Mucosa of rectum (tissue), 2 donors: ENCODE data around the gene MCCD1.

Experiments
- H3K27ac ChIP-seq, 2 donors: one replicate each; pipeline ENCODE4 v1.7.0; 2013; ENCODE audit warnings: inconsistent platforms in 2 of 2, low read depth in 2 of 2, low read length in 2 of 2
- H3K27me3 ChIP-seq, 2 donors: one replicate each; pipeline ENCODE4 v1.7.0; 2013; ENCODE audit warnings: low read length in 2 of 2; ENCODE audit not compliant: control insufficient read depth in 2 of 2, insufficient read depth in 2 of 2
- H3K36me3 ChIP-seq, 2 donors: one replicate each; pipeline ENCODE4 v1.7.0; 2013; ENCODE audit warnings: low read length in 2 of 2; ENCODE audit not compliant: control insufficient read depth in 2 of 2, insufficient read depth in 2 of 2
- H3K4me1 ChIP-seq, 2 donors: one replicate each; pipeline ENCODE4 v1.7.0; 2013; ENCODE audit warnings: low read length in 2 of 2, mild to moderate bottlenecking in 1 of 2; ENCODE audit not compliant: control insufficient read depth in 2 of 2, insufficient read depth in 2 of 2
- H3K4me3 ChIP-seq, 2 donors: one replicate each; pipeline ENCODE4 v1.7.0; 2013; ENCODE audit warnings: low read length in 2 of 2
- H3K9ac ChIP-seq, 2 donors: one replicate each; pipeline ENCODE4 v1.7.0; 2013; ENCODE audit warnings: low read length in 2 of 2, low read depth in 1 of 2, mild to moderate bottlenecking in 1 of 2
- H3K9me3 ChIP-seq, 2 donors: one replicate each; pipeline ENCODE4 v1.7.0; 2013; ENCODE audit warnings: low read length in 2 of 2; ENCODE audit not compliant: control insufficient read depth in 2 of 2
- donor health status: healthy.
- donor health status: Normal muscosa, but diverticular disease.

MCCD1 gene

GRCh38 chr6:31556307-31556706, 27.5 kb downstream of the MCCD1 start:
- Histone ChIP-seq H3K27me3 (no peaks in the 10 kb centered on the region), H3K4me1 (peaks cover 7 to 13% of the 10 kb centered on the region in 2 donors), H3K4me3 (no peak overlapping the region), H3K36me3 (peaks cover 12 to 21% of the 10 kb centered on the region in 2 donors), H3K9ac (no peak overlapping the region), H3K9me3 (no peaks in the 10 kb centered on the region), H3K27ac (no peak overlapping the region)

GRCh38 chr6:31557443-31558317, 28.9 kb downstream of the MCCD1 start:
- no peak overlapping the region for H3K4me3 ChIP-seq
- H3K9me3 ChIP-seq, result no peaks in the 10 kb centered on the region
- peaks cover 12 to 20% of the 10 kb centered on the region in 2 donors for H3K36me3 ChIP-seq
- H3K9ac ChIP-seq, result no peak overlapping the region
- peak overlapping the region; percentile 43 to 58 for H3K27ac ChIP-seq
- H3K4me1 ChIP-seq, result peaks cover 7 to 13% of the 10 kb centered on the region in 2 donors
- H3K27me3 ChIP-seq, result no peaks in the 10 kb centered on the region

- H3K27me3 ChIP-seq, result no peaks in the 10 kb centered on the region
- H3K27ac ChIP-seq, result peak overlapping the region; percentile 43 to 58
- H3K4me1 ChIP-seq, result peaks cover 7 to 13% of the 10 kb centered on the region in 2 donors
- no peaks in the 10 kb centered on the region for H3K9me3 ChIP-seq
- peaks cover 12 to 19% of the 10 kb centered on the region in 2 donors for H3K36me3 ChIP-seq
- H3K4me3 ChIP-seq, result no peak overlapping the region
- H3K9ac ChIP-seq, result no peak overlapping the region
Measured at GRCh38 chr6:31558318-31558625, 29.5 kb downstream of the MCCD1 start.

GRCh38 chr6:31558631-31559500, 30.1 kb downstream of the MCCD1 start:
- H3K27me3 ChIP-seq, result no peaks in the 10 kb centered on the region
- peak overlapping the region; percentile 43 to 58 for H3K27ac ChIP-seq
- H3K36me3 ChIP-seq, result peaks cover 12 to 18% of the 10 kb centered on the region in 2 donors
- no peak overlapping the region for H3K9ac ChIP-seq
- H3K4me1 ChIP-seq, result peaks cover 7 to 13% of the 10 kb centered on the region in 2 donors
- peak overlapping the region in 1 of 2 donors; percentile 48 for H3K4me3 ChIP-seq
- H3K9me3 ChIP-seq, result no peaks in the 10 kb centered on the region

- peaks cover 7 to 13% of the 10 kb centered on the region in 2 donors for H3K4me1 ChIP-seq
- no peak overlapping the region for H3K9ac ChIP-seq
Measured at GRCh38 chr6:31559606-31559957, 30.8 kb downstream of the MCCD1 start.

GRCh38 chr6:31559958-31560696, 31.4 kb downstream of the MCCD1 start:
- Histone ChIP-seq H3K9me3 (no peaks in the 10 kb centered on the region), H3K36me3 (peaks cover 12 to 18% of the 10 kb centered on the region in 2 donors), H3K9ac (no peak overlapping the region), H3K27ac (peak overlapping the region in 1 of 2 donors; percentile 52), H3K4me1 (peaks cover 7 to 13% of the 10 kb centered on the region in 2 donors), H3K4me3 (peak overlapping the region in 1 of 2 donors; percentile 33), H3K27me3 (no peaks in the 10 kb centered on the region)

More at GRCh38 chr6:31559606-31559957, 30.8 kb downstream of the MCCD1 start:
- Histone ChIP-seq H3K4me3 (peak overlapping the region in 1 of 2 donors; percentile 33), H3K27ac (peak overlapping the region; percentile 7 to 52), H3K36me3 (peaks cover 12 to 18% of the 10 kb centered on the region in 2 donors), H3K27me3 (no peaks in the 10 kb centered on the region), H3K9me3 (no peaks in the 10 kb centered on the region)

GRCh38 chr6:31560697-31561058, 31.9 kb downstream of the MCCD1 start:
- Histone ChIP-seq H3K9ac (no peak overlapping the region), H3K4me1 (peaks cover 7 to 13% of the 10 kb centered on the region in 2 donors), H3K4me3 (no peak overlapping the region), H3K27ac (peak overlapping the region in 1 of 2 donors; percentile 52), H3K36me3 (peaks cover 12 to 18% of the 10 kb centered on the region in 2 donors), H3K27me3 (no peaks in the 10 kb centered on the region), H3K9me3 (no peaks in the 10 kb centered on the region)

- no peaks in the 10 kb centered on the region for H3K36me3 ChIP-seq
- H3K4me1 ChIP-seq, result peaks cover 4 to 9% of the 10 kb centered on the region in 2 donors
- no peaks in the 10 kb centered on the region for H3K27me3 ChIP-seq
- no peak overlapping the region for H3K9ac ChIP-seq
- H3K4me3 ChIP-seq, result no peak overlapping the region
- H3K27ac ChIP-seq, result peak overlapping the region in 1 of 2 donors; percentile 4
- no peaks in the 10 kb centered on the region for H3K9me3 ChIP-seq
Measured at GRCh38 chr6:31567531-31568370, 39.0 kb downstream of the MCCD1 start.

GRCh38 chr6:31568537-31568961, 39.8 kb downstream of the MCCD1 start:
- no peaks in the 10 kb centered on the region for H3K27me3 ChIP-seq
- no peaks in the 10 kb centered on the region for H3K9me3 ChIP-seq
- H3K36me3 ChIP-seq, result no peaks in the 10 kb centered on the region
- H3K4me1 ChIP-seq, result peaks cover 4 to 9% of the 10 kb centered on the region in 2 donors
- H3K4me3 ChIP-seq, result no peak overlapping the region
- H3K27ac ChIP-seq, result peak overlapping the region in 1 of 2 donors; percentile 10
- no peak overlapping the region for H3K9ac ChIP-seq
